CD14-positive monocyte (primary cell): ENCODE results near the gene CACUL1. TPM values are rescaled to one million over a fixed set of nuclear protein-coding genes. Genes with fewer than 3 reads are reported as not detected.

Source experiments
- DNase-seq, 3 donors: peaks; one replicate each; pipeline ENCODE4 v3.0.0-alpha.2; 2011 to 2022
- H2AFZ ChIP-seq: 2 replicates; pipeline ENCODE4 v1.6.0; 2012; ENCODE audit warnings: mild to moderate bottlenecking, low read depth, low read length, inconsistent platforms; ENCODE audit not compliant: insufficient read depth, poor library complexity, severe bottlenecking
- H3K27ac ChIP-seq, 2 donors: 1 replicate in 1 of 2; 2 replicates in 1 of 2; pipeline ENCODE4 v1.5.1; 2012 to 2013; ENCODE audit warnings: low read length in 2 of 2, control low read depth in 1 of 2, inconsistent platforms in 1 of 2, low read depth in 1 of 2, mild to moderate bottlenecking in 1 of 2
- H3K27me3 ChIP-seq, 2 donors: one replicate each; pipeline versions ENCODE4 v1.6.0 to v1.6.1; 2011 to 2013; ENCODE audit warnings: low read length in 2 of 2; ENCODE audit not compliant: control insufficient read depth in 2 of 2, insufficient read depth in 2 of 2
- H3K36me3 ChIP-seq, 2 donors: replicated peaks in 1 of 2; 1 replicate in 1 of 2; 2 replicates in 1 of 2; pipeline versions ENCODE4 v1.5.1 to v1.6.1; 2012 to 2013; ENCODE audit warnings: low read length in 2 of 2, control low read depth in 1 of 2, inconsistent platforms in 1 of 2, mild to moderate bottlenecking in 1 of 2; ENCODE audit not compliant: insufficient read depth in 2 of 2, control insufficient read depth in 1 of 2
- H3K4me1 ChIP-seq, 2 donors: 1 replicate in 1 of 2; 2 replicates in 1 of 2; pipeline versions ENCODE4 v1.5.1 to v1.6.1; 2012 to 2013; ENCODE audit warnings: low read length in 2 of 2, control low read depth in 1 of 2, inconsistent platforms in 1 of 2, mild to moderate bottlenecking in 1 of 2, moderate library complexity in 1 of 2; ENCODE audit not compliant: insufficient read depth in 2 of 2, control insufficient read depth in 1 of 2
- H3K4me2 ChIP-seq: replicated peaks from 2 replicates; pipeline ENCODE3; 2012; ENCODE audit warnings: low read length, moderate library complexity, mild to moderate bottlenecking; ENCODE audit not compliant: poor library complexity, severe bottlenecking; ENCODE audit errors: extremely low read depth
- H3K4me3 ChIP-seq, 3 experiments: fragments of 200-600 bp in 1 of 3; sonication (generic) in 1 of 3; replicated peaks in 1 of 3; 1 replicate in 2 of 3; 2 replicates in 1 of 3; pipeline ENCODE4 v1.5.1; 2011 to 2013; ENCODE audit warnings: low read length in 3 of 3, mild to moderate bottlenecking in 3 of 3, control low read depth in 2 of 3, low read depth in 2 of 3, inconsistent platforms in 1 of 3, moderate library complexity in 1 of 3
- H3K79me2 ChIP-seq: 2 replicates; pipeline ENCODE4 v1.6.0; 2012; ENCODE audit warnings: mild to moderate bottlenecking, control low read depth, inconsistent platforms, low read length, moderate library complexity; ENCODE audit not compliant: insufficient read depth
- H3K9ac ChIP-seq: 2 replicates; pipeline ENCODE4 v1.6.0; 2017; ENCODE audit warnings: low read length, mild to moderate bottlenecking; ENCODE audit not compliant: insufficient read depth, poor library complexity, severe bottlenecking
- H3K9me3 ChIP-seq, 2 donors: replicated peaks in 1 of 2; 1 replicate in 1 of 2; 2 replicates in 1 of 2; pipeline versions ENCODE4 v1.5.1 to v1.6.1; 2012 to 2013; ENCODE audit warnings: low read length in 2 of 2, control low read depth in 1 of 2; ENCODE audit not compliant: control insufficient read depth in 1 of 2, insufficient read depth in 1 of 2
- H4K20me1 ChIP-seq: 2 replicates; pipeline ENCODE4 v1.6.0; 2012; ENCODE audit warnings: mild to moderate bottlenecking, low read length, control low read depth, moderate library complexity; ENCODE audit not compliant: insufficient read depth
- H3K27ac Mint-ChIP-seq, 7 donors: one replicate each; pipeline ENCODE4 v1.8.0; 2020; ENCODE audit warnings: mild to moderate bottlenecking in 7 of 7, mixed read lengths in 7 of 7, moderate library complexity in 6 of 7, inconsistent platforms in 2 of 7
- H3K27me3 Mint-ChIP-seq, 3 donors: one replicate each; pipeline ENCODE4 v1.8.0; 2021 to 2022; ENCODE audit warnings: low read depth in 3 of 3, mild to moderate bottlenecking in 3 of 3, mixed read lengths in 3 of 3, moderate library complexity in 3 of 3, inconsistent platforms in 1 of 3
- H3K36me3 Mint-ChIP-seq, 2 donors: one replicate each; pipeline ENCODE4 v1.8.0; 2020; ENCODE audit warnings: mixed read lengths in 2 of 2, inconsistent platforms in 1 of 2, mild to moderate bottlenecking in 1 of 2
- H3K4me1 Mint-ChIP-seq: one replicate; pipeline ENCODE4 v1.8.0; 2020; ENCODE audit warnings: mild to moderate bottlenecking, mixed read lengths
- H3K4me3 Mint-ChIP-seq, 2 donors: one replicate each; pipeline ENCODE4 v1.8.0; 2020; ENCODE audit warnings: mild to moderate bottlenecking in 2 of 2, mixed read lengths in 2 of 2, moderate library complexity in 1 of 2
- H3K9me3 Mint-ChIP-seq, 7 donors: one replicate each; pipeline ENCODE4 v1.8.0; 2020 to 2022; ENCODE audit warnings: mixed read lengths in 7 of 7, mild to moderate bottlenecking in 6 of 7, moderate library complexity in 6 of 7, inconsistent platforms in 2 of 7
- WGBS: methylation state at CpG from one replicate; pipeline ENCODE4 v1.1.5; 2013; ENCODE audit warnings: missing lambda C conversion rate; ENCODE audit not compliant: insufficient coverage; 5-methylcytosine and 5-hydroxymethylcytosine counted together
- intact Hi-C, 2 donors: fragments of 100-400 bp; cut with micrococcal nuclease; formaldehyde crosslinking; loops; one replicate each; pipeline versions ENCODE4 v1.15.0 to v1.15.1; 2023
- polyA plus RNA-seq, 3 donors: library from polyadenylated mRNA; depleted of rRNA in 1 of 3; unstranded in 2 of 3; stranded (reverse) in 1 of 3; fragments of 300-500 nt in 2 of 3; fragments of >200 nt in 1 of 3; fragmentation: Illumina TruSeq in 2 of 3; gene quantifications; 1 replicate in 2 of 3; 2 replicates in 1 of 3; pipeline ENCODE4 v1.2.3, GENCODE V29; 2012 to 2021
- TF ChIP-seq, protein P1 (sequence below): fragments of 200-600 bp; IDR thresholded peaks from one replicate; pipeline ENCODE4 v1.8.0; 2022; ENCODE audit warnings: antibody characterized with exemption, mild to moderate bottlenecking

The CACUL1 gene
- polyA plus RNA-seq, 3 donors = 18.1 to 50.8 (median 38.8) TPM

DNA sequence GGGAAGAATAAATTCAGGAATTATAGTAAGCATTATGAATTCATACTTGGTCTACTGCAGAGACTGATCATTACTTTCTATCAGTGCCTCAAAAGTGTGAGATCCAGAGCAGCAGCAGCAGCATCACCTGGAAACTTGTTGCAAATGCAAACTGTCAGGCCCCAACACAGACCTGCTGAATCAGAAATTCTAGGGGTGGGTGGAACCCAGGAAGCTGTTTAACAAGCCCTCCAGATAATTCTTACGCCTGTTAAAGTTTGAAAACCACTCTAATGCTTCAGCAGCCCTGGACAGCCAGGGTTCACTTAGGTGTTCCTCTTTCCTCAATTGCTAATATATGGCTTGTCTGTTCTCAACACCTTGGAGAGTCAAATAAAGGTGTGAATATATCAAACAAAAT is 19.5 kb downstream of the CACUL1 start:
- no peaks in the 10 kb centered on the region for H3K36me3 ChIP-seq
- Mint-ChIP-seq H3K4me1 (peaks cover 79% of the 10 kb centered on the region), H3K27me3 (no peaks in the 10 kb centered on the region), H3K27ac (no peak overlapping the region), H3K4me3 (no peak overlapping the region), H3K36me3 (peaks cover 0 to 6% of the 10 kb centered on the region in 2 donors), H3K9me3 (no peaks in the 10 kb centered on the region)
- intact Hi-C loops = no loop called here
- peaks cover 53 to 77% of the 10 kb centered on the region in 2 donors for H3K4me1 ChIP-seq
- no peak overlapping the region for H3K9ac ChIP-seq
- H3K4me2 ChIP-seq = no peak overlapping the region
- no peaks in the 10 kb centered on the region for H3K27me3 ChIP-seq
- no peak for DNase-seq
- no peak overlapping the region for H3K4me3 ChIP-seq
- no peak overlapping the region for H2AFZ ChIP-seq
- no peak overlapping the region for H3K27ac ChIP-seq
- no peaks in the 10 kb centered on the region for H3K9me3 ChIP-seq
- no peaks in the 10 kb centered on the region for H4K20me1 ChIP-seq
- H3K79me2 ChIP-seq = peaks cover 99% of the 10 kb centered on the region
- no CpG with 5 or more reads among the region's 1 CpG for WGBS
- TF ChIP-seq, protein P1, sequence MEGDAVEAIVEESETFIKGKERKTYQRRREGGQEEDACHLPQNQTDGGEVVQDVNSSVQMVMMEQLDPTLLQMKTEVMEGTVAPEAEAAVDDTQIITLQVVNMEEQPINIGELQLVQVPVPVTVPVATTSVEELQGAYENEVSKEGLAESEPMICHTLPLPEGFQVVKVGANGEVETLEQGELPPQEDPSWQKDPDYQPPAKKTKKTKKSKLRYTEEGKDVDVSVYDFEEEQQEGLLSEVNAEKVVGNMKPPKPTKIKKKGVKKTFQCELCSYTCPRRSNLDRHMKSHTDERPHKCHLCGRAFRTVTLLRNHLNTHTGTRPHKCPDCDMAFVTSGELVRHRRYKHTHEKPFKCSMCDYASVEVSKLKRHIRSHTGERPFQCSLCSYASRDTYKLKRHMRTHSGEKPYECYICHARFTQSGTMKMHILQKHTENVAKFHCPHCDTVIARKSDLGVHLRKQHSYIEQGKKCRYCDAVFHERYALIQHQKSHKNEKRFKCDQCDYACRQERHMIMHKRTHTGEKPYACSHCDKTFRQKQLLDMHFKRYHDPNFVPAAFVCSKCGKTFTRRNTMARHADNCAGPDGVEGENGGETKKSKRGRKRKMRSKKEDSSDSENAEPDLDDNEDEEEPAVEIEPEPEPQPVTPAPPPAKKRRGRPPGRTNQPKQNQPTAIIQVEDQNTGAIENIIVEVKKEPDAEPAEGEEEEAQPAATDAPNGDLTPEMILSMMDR = no peak

DNA sequence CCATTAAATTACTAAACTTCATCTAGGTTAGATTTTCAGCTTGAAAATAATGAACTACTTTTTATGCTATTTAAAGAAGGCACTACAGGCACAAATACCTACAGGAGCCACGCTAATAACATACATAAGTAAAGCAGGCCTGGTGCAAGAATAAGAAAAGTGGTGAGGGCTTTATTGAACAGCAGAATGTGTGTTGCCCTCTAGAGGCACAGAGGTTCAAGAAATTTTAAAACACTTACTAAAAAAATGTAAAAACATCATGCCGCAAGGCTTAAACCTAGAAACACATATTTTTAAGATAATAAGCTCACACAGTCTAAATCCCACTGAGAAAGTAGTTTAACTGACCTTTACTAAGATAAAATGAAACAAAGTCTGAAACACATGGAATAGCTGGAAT is 20.3 kb downstream of the CACUL1 start:
- 100% methylated on average over 1 of the region's 2 CpGs for WGBS
- Mint-ChIP-seq H3K27ac (no peak overlapping the region), H3K4me3 (no peak overlapping the region)

More for the DNA sequence above, 20.3 kb downstream of the CACUL1 start:
- no peak for DNase-seq
- H3K4me2 ChIP-seq = no peak overlapping the region
- H3K9me3 ChIP-seq = no peaks in the 10 kb centered on the region
- no peaks in the 10 kb centered on the region for H3K27me3 ChIP-seq
- peaks cover 56 to 80% of the 10 kb centered on the region in 2 donors for H3K4me1 ChIP-seq
- no peaks in the 10 kb centered on the region for H3K27me3 Mint-ChIP-seq
- no peak overlapping the region for H2AFZ ChIP-seq
- no peak overlapping the region for H3K27ac ChIP-seq
- TF ChIP-seq, protein P1 = no peak
- H4K20me1 ChIP-seq = no peaks in the 10 kb centered on the region
- intact Hi-C loops = no loop called here
- H3K4me1 Mint-ChIP-seq = peaks cover 83% of the 10 kb centered on the region
- H3K9ac ChIP-seq = no peak overlapping the region
- H3K4me3 ChIP-seq = no peak overlapping the region
- H3K9me3 Mint-ChIP-seq = no peaks in the 10 kb centered on the region
- no peaks in the 10 kb centered on the region for H3K36me3 ChIP-seq
- peaks cover 0 to 6% of the 10 kb centered on the region in 2 donors for H3K36me3 Mint-ChIP-seq
- H3K79me2 ChIP-seq = peaks cover 95% of the 10 kb centered on the region
